ENCODE measurements around the gene ELOVL2. TPM values are rescaled to one million over a fixed set of nuclear protein-coding genes. Genes with fewer than 3 reads are reported as not detected.

The ELOVL2 gene
- total RNA-seq, 2 experiments from 2014 or later, result not detected

GRCh38 chr6:10945845-10946244 is 98.3 kb downstream of the ELOVL2 start:
- Mint-ChIP-seq H3K36me3 (no peaks in the 10 kb centered on the region), H3K9me3 (no peaks in the 10 kb centered on the region), H3K27ac (no peak overlapping the region), H3K4me1 (ENCODE audit: low read depth) (no peaks in the 10 kb centered on the region), H3K27me3 (peaks cover 10% of the 10 kb centered on the region), H3K4me3 (no peak overlapping the region)
- no peak for DNase-seq
- ChIA-PET POLR2A (no interaction called here), CTCF (no interaction called here)
- intact Hi-C loops (cut with micrococcal nuclease), result no loop called here

GRCh38 chr6:10939840-10940239 is 104.3 kb downstream of the ELOVL2 start:
- Mint-ChIP-seq H3K9me3 (no peaks in the 10 kb centered on the region), H3K27me3 (no peaks in the 10 kb centered on the region), H3K27ac (no peak overlapping the region), H3K4me1 (ENCODE audit: low read depth) (no peaks in the 10 kb centered on the region), H3K4me3 (no peak overlapping the region), H3K36me3 (no peaks in the 10 kb centered on the region)
- DNase-seq, result no peak
- ChIA-PET POLR2A (no interaction called here), CTCF (interaction anchor here (2.4 kb wide), 1 partner anchor 15 kb away, joined by 8 read pairs; no protein-coding TSS in a partner anchor)
- intact Hi-C loops (cut with micrococcal nuclease), result no loop called here

GRCh38 chr6:10933126-10933525 is 111.0 kb downstream of the ELOVL2 start:
- ChIA-PET POLR2A (no interaction called here), CTCF (interaction anchor here (2.6 kb wide), 1 partner anchor 21 kb away, joined by 7 read pairs; no protein-coding TSS in a partner anchor)
- H3K27me3 Mint-ChIP-seq, result peaks cover 10% of the 10 kb centered on the region
- no peaks in the 10 kb centered on the region for H3K36me3 Mint-ChIP-seq
- H3K9me3 Mint-ChIP-seq, result no peaks in the 10 kb centered on the region
- DNase-seq, result no peak
- H3K27ac Mint-ChIP-seq, result no peak overlapping the region
- intact Hi-C loops (cut with micrococcal nuclease), result no loop called here
- H3K4me3 Mint-ChIP-seq, result no peak overlapping the region
- no peaks in the 10 kb centered on the region for H3K4me1 Mint-ChIP-seq (ENCODE audit: low read depth)

Other genes with a start within 250 kb of the ELOVL2 start
- gene MAK, start 205.8 kb downstream of the ELOVL2 start, total RNA-seq, result 1 to 10 TPM in 1 of 2 experiments, under 1 TPM in 1; 0.87 to 1.1 TPM
- not detected for gene GCM2, start 162.3 kb downstream of the ELOVL2 start, total RNA-seq
- under 1 TPM in 1 of 2 experiments, not detected in 1; 0.10 TPM for gene SYCP2L, start 157.3 kb downstream of the ELOVL2 start, total RNA-seq
- 1 to 10 TPM; 7.2 to 9.5 TPM for gene SMIM13, start 49.5 kb upstream of the ELOVL2 start, total RNA-seq
- not detected for gene ERVFRD-1, start 67.4 kb upstream of the ELOVL2 start, total RNA-seq
- gene NEDD9, start 188.4 kb upstream of the ELOVL2 start, total RNA-seq, result 10 to 100 TPM; 26.6 to 31.5 TPM